MM.1S (cell line): ENCODE results near the gene TCF12.

Source experiments
- CTCF ChIP-seq: fragments of 300-600 bp; sonication (generic); IDR thresholded peaks from 2 replicates; pipeline ENCODE4 v1.5.1; 2016; ENCODE audit warnings: antibody characterized with exemption, low read length, mixed read lengths
- EZH2 ChIP-seq: fragments of 300-600 bp; sonication (generic); optimal IDR thresholded peaks from 2 replicates; pipeline ENCODE3; 2017; ENCODE audit warnings: low read depth, mild to moderate bottlenecking, antibody characterized with exemption, low read length, mixed read lengths

- TF ChIP-seq CTCF (no peak), EZH2 (no peak)
Measured at GRCh38 chr15:57256939-57257338, 338.5 kb downstream of the TCF12 start.
